Fibroblast of skin of abdomen (primary cell): ENCODE measurements around the gene PPP1R9A.

Source experiments
- DNase-seq: peaks from one replicate; pipeline ENCODE4 v3.0.0-alpha.2; 2013

PPP1R9A gene

GRCh38 chr7:95101422-95101821 lies 194.0 kb downstream of the PPP1R9A start:
- DNase-seq, result no peak

- peak; percentile 2 for DNase-seq
Measured at GRCh38 chr7:95102662-95103061, 195.3 kb downstream of the PPP1R9A start.

- peak; percentile 13 for DNase-seq
Measured at GRCh38 chr7:95104739-95105138, 197.3 kb downstream of the PPP1R9A start.

GRCh38 chr7:95105627-95106026 lies 198.2 kb downstream of the PPP1R9A start:
- DNase-seq, result no peak

DNA sequence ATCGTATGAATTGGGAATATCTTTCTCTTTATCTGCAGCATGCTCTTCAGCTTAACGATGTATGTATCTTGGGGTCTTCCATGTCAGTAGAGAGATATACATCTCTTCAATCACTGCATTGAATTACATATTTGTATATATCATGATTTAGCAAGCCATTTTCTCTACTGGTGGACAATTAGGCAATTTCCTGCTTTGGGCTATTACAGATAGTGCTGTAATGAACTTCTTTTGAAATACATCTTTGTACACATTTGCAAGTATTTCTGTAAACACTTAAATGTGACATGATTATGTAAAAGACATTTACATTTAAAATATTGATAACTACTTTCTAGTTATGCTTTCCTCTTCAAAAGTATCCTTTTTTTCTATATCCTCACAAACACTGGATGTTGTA lies 199.0 kb downstream of the PPP1R9A start:
- DNase-seq, result no peak

GRCh38 chr7:95110707-95111106 lies 203.3 kb downstream of the PPP1R9A start:
- DNase-seq, result no peak

DNA sequence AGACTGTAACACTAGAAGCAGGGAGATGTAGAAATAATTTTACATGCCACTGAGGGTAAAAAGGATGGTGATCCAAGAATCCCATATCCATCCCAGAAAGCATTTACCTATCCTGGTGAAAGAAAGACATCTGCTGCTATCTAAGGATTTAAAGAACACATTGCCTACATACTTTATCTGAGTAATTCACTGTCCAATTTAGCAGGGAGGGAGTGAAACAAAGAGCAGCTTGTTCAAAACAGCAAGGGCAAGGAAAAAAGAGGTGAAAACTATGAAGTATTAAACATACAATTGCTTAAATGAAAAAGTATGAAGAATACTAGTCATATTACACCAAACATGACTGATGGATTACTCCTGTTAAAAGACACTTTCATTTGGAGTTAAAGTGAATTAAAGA lies 206.2 kb downstream of the PPP1R9A start:
- DNase-seq, result no peak

- no peak for DNase-seq
Measured at GRCh38 chr7:95126053-95126709, 218.8 kb downstream of the PPP1R9A start.

- DNase-seq, result no peak
Measured at GRCh38 chr7:95132500-95132899, 225.1 kb downstream of the PPP1R9A start.

DNA sequence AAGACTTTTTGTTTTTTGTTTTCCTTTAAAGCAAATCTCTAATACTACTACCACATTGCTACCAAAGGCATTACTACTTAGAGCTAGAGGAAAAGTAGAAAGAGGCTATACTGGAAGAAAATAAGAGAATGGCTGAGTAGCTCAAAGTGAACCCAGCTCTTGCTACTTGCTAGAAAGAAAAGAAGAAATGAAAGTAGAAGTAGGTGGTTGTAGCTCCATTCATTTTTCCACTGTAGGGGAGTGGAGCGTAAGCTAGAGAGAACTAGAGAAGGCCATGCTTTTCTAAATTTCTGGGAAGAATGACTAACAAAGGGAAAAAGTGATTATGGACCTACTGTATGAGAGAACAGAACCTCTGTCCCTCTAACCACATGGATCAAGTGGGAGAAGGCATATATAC lies 232.5 kb downstream of the PPP1R9A start:
- DNase-seq, result no peak

GRCh38 chr7:95141755-95142154 lies 234.4 kb downstream of the PPP1R9A start:
- peak; percentile 25 for DNase-seq

DNA sequence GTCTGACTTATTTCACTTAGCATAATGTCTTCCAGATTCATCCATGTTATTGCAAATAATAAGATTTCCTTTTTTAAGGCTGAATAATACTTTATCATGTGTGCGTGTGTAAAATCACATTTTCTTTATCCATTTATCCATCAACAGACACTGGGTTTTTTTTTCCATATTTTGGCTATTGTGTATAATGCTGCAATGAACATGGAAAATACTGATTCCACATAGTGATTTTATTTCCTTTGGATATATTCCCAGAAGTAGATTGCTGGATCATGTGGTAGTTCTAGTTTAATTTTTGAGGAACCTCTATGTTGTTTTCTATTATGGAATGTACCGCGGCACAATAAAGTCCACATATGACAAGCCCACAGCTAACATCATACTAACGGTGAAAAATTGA lies 236.9 kb downstream of the PPP1R9A start:
- no peak for DNase-seq

DNA sequence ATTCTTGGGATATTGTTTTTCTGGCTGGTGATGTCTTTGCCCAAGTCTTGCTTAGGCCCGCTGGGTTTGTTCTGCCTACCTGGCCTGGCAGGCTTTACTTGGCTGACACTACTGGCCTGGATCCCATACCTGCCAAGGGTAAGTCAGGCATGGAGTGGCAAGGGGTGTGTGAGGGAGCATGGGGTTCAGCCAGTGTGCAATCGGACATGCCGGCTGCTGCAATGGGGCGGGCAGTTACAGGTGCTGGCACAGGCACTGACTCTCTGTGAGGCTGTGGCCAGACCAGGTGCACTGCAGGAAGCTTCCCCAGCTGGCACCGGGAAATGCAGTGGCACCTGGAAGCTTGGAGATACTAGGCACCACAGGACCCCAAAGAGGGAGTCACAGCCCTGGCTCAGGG lies 248.6 kb downstream of the PPP1R9A start:
- no peak for DNase-seq

- DNase-seq, result no peak
Measured at GRCh38 chr7:95157381-95157780, 250.0 kb downstream of the PPP1R9A start.

DNA sequence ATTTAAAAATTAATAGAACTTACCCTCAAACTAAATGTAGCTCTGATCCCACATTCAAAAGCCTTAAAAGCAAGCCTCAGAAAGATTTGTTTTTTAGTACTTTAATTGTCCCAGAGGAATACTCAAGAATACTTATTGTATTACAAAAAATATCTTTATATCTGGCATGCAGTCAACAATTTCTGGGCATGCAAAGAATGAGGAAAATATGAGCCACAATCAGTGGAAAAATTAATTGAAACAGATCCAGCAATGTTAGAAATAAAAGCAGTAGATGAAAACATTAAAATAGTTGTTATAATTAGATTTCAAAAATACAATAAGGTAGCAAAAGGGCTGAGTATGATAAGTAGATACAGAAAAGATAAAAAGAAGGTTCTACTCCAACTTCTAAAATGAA lies 262.3 kb downstream of the PPP1R9A start:
- peak; percentile 29 for DNase-seq

GRCh38 chr7:95172420-95172819 lies 265.0 kb downstream of the PPP1R9A start:
- no peak for DNase-seq

DNA sequence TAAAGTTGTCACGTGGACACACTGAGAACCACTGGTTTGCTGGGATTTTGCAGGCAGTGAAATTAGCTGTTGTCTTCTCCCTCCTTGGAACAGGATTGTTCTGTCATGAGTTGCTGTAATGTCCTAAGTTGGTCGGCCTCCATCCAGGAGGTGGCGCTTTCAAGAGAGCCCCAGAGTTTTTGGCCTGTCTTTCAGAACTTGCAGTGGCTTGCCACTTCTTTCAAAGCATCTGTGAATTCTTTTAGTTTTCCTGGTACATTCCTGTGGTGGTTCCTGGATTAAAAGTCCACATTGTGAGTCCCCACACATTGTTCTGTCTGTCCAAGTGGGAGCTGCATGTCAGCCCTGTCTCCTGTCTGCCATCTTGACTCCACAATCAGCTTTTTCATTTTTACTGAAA lies 283.1 kb downstream of the PPP1R9A start:
- DNase-seq, result peak; percentile 32

GRCh38 chr7:95191795-95192194 lies 284.4 kb downstream of the PPP1R9A start:
- no peak for DNase-seq

DNA sequence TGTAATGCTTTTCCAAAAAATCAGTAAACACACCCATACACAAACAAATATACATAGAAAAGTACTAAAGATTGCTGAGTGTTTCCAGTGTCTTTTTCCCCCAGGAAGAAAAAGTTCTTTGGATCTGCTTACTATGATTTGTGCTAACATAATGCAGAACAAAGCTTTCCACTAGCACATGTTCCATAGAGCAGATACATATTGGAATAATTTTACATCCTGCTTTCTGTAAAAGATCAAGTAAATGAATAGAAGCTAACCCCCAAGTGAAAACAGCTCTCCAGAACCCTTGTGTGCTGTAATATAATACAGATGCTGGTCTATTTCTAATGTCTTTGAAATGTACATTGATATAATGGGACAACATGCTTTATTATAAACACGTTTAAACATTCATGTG lies 291.5 kb downstream of the PPP1R9A start:
- no peak for DNase-seq

- peak; percentile 62 for DNase-seq
Measured at GRCh38 chr7:95199779-95200558, 292.6 kb downstream of the PPP1R9A start.

DNA sequence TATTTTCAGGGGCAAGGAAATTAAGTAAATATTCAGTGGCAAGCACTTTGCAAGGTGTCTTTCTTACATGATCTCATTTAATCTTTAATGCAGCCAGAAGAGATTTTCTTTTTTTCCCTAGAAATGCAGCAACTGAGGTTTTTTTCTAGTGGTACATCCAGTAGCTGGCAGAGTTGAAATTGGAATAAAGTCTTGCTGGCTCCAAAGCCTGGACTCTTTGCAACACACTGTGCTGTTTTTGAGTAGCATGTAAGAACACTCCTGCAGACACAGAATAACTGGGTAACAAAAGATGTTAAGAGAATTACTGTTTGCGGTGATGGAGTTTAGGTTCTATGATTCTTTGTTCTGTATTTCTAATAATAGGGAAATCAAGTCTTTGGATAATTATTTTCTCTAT lies 293.3 kb downstream of the PPP1R9A start:
- DNase-seq, result no peak

DNA sequence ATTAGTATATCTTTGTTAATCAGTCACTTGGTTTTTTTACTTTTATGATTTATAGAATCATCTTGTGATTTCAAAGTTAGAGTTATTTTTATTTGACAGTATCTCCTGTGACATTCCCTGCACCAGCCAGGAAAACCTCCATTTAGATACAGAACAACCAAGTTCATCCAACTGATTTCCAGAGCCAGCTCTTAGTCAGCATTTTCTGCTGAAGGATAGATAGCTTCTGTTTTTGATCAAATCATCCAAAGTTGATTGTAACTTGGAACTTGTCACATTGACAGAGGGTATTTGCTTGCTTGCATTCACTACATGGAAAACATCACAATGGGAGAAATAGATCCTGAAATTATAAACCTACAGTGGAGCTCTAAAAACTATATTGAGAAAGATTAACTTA lies 294.3 kb downstream of the PPP1R9A start:
- DNase-seq, result no peak

DNA sequence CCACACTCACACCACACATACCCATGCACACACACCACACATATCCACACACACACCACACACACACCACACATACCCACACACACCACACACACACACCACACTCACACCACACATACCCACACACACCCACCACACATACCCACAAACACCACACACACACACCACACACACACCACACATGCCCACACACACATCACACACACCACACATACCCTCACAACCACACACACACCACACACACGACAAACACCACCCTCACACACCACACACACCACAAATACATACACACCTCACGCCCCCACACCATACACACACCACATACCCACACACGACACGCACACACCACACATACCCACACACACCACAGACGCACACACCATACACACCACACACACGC lies 297.2 kb downstream of the PPP1R9A start:
- no peak for DNase-seq

DNA sequence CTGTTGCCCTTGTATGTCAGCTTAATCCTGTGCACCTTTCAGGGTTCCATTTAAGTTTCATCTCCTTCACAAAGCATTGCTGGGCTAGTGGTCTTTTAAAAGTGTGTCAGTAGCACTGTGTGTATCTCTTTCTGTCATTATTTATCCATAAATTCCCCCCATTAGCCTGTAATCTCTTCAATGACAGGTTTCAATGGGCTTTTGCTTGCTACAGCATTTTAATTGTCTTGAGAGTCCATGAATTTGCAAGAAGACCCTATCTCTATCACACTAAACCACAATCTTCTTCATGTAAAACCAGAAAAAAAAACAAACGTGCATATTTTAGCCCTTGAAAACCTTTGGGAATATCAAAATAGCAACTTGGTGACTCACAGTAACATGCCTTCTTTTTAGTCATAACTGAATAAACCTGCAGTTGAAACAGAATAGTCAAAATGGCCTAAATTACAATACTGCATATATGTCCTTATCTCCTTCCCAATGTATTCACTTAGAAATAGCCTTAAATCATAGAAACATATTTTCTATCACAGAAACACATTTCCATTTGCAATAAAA lies 298.4 kb downstream of the PPP1R9A start:
- peak; percentile 86 for DNase-seq
